MCF 10A (cell line): Measurements from ENCODE around the gene ORM2. TPM values are rescaled to one million over a fixed set of nuclear protein-coding genes. Genes with fewer than 3 reads are reported as not detected.
"Not testable (repeated sequence)": the region's sequence is repeated elsewhere in the genome, so short reads cannot be mapped to it uniquely, and the experiment has no call there.

ENCODE experiments used
- BruUV-seq: library from RNA; stranded (reverse); fragments of 400-500 nt; replicated peaks from 2 replicates; lab custom pipeline; 2021; lab: Mats Ljungman, UMichigan
- CTCF ChIA-PET: fragments of 300-600 bp; sonication (Branson Sonifier 250); formaldehyde crosslinking; extraction: SDS; loops from one replicate; lab custom pipeline; 2021; ENCODE audit warnings: antibody characterized with exemption, inconsistent platforms; lab: Yijun Ruan, JAX
- POLR2A ChIA-PET: fragments of 300-600, 350-650 bp; sonication (Branson Sonifier 250); formaldehyde crosslinking; extraction: SDS; loops from one replicate; lab custom pipeline; 2020; ENCODE audit warnings: antibody characterized with exemption, inconsistent platforms; lab: Yijun Ruan, JAX
- DNase-seq: peaks from one replicate; pipeline ENCODE4 v3.0.0-alpha.2; 2018; ENCODE audit not compliant: unreplicated experiment
- H3K27ac Mint-ChIP-seq: one replicate; pipeline ENCODE4 v1.8.0; 2022; ENCODE audit warnings: mild to moderate bottlenecking, low read depth, mixed read lengths; ENCODE audit not compliant: unreplicated experiment
- H3K27me3 Mint-ChIP-seq: one replicate; pipeline ENCODE4 v1.8.0; 2022; ENCODE audit warnings: mixed read lengths; ENCODE audit not compliant: insufficient read depth, unreplicated experiment
- H3K36me3 Mint-ChIP-seq: one replicate; pipeline ENCODE4 v1.8.0; 2022; ENCODE audit warnings: mild to moderate bottlenecking, moderate library complexity, mixed read lengths; ENCODE audit not compliant: insufficient read depth, unreplicated experiment
- H3K4me1 Mint-ChIP-seq: one replicate; pipeline ENCODE4 v1.8.0; 2022; ENCODE audit warnings: mixed read lengths; ENCODE audit not compliant: insufficient read depth, unreplicated experiment
- H3K4me3 Mint-ChIP-seq: one replicate; pipeline ENCODE4 v1.8.0; 2022; ENCODE audit warnings: mild to moderate bottlenecking, moderate library complexity, mixed read lengths; ENCODE audit not compliant: unreplicated experiment
- H3K9me3 Mint-ChIP-seq: one replicate; pipeline ENCODE4 v1.8.0; 2022; ENCODE audit warnings: mixed read lengths; ENCODE audit not compliant: unreplicated experiment
- CTCF ChIP-seq: fragments of 200-600 bp; IDR thresholded peaks from one replicate; pipeline ENCODE4 v1.8.0; 2022; ENCODE audit warnings: antibody characterized with exemption, mild to moderate bottlenecking; ENCODE audit not compliant: unreplicated experiment
- intact Hi-C: fragments of 100-400 bp; cut with micrococcal nuclease; formaldehyde crosslinking; loops from 2 replicates; pipeline ENCODE4 v1.14.1; 2022
- total RNA-seq: library from RNA; stranded (reverse); gene quantifications from 2 replicates; pipeline ENCODE4 v1.2.3, GENCODE V29; 2022

Gene ORM2
- total RNA-seq, 1 experiment from 2014 or later: not detected

GRCh38 chr9:114327749-114328148 is 1.9 kb upstream of the ORM2 start:
- no peaks in the 10 kb centered on the region for H3K4me1 Mint-ChIP-seq
- POLR2A ChIA-PET: no interaction called here
- CTCF ChIA-PET: no interaction called here
- no peak overlapping the region for H3K27ac Mint-ChIP-seq
- no peak for DNase-seq
- H3K4me3 Mint-ChIP-seq: no peak overlapping the region
- H3K36me3 Mint-ChIP-seq: no peaks in the 10 kb centered on the region
- H3K9me3 Mint-ChIP-seq: no peaks in the 10 kb centered on the region
- H3K27me3 Mint-ChIP-seq: no peaks in the 10 kb centered on the region
- TF ChIP-seq CTCF: no peak
- no TSS peak for BruUV-seq
- intact Hi-C loops: no loop called here

- H3K36me3 Mint-ChIP-seq, H3K4me1 Mint-ChIP-seq, H3K27me3 Mint-ChIP-seq, CTCF ChIA-PET, H3K4me3 Mint-ChIP-seq, H3K27ac Mint-ChIP-seq, DNase-seq, POLR2A ChIA-PET, BruUV-seq, intact Hi-C loops, H3K9me3 Mint-ChIP-seq: not testable (repeated sequence)
These were observed 1.3 kb upstream of the ORM2 start for GRCh38 chr9:114328357-114328820.

- H3K9me3 Mint-ChIP-seq, DNase-seq, POLR2A ChIA-PET, BruUV-seq, CTCF ChIA-PET, H3K4me1 Mint-ChIP-seq, intact Hi-C loops, H3K36me3 Mint-ChIP-seq, H3K4me3 Mint-ChIP-seq, H3K27me3 Mint-ChIP-seq, H3K27ac Mint-ChIP-seq: not testable (repeated sequence)
These were observed 588 bp upstream of the ORM2 start for GRCh38 chr9:114328937-114329624.

GRCh38 chr9:114330636-114331035 is 967 bp downstream of the ORM2 start:
- DNase-seq: no peak
- no peaks in the 10 kb centered on the region for H3K9me3 Mint-ChIP-seq
- ChIA-PET CTCF (no interaction called here), POLR2A (no interaction called here)
- H3K4me3 Mint-ChIP-seq: no peak overlapping the region
- H3K27me3 Mint-ChIP-seq: no peaks in the 10 kb centered on the region
- intact Hi-C loops: no loop called here
- H3K27ac Mint-ChIP-seq: no peak overlapping the region
- H3K4me1 Mint-ChIP-seq: no peaks in the 10 kb centered on the region
- no peaks in the 10 kb centered on the region for H3K36me3 Mint-ChIP-seq
- no TSS peak for BruUV-seq
- TF ChIP-seq CTCF: no peak

- H3K36me3 Mint-ChIP-seq, BruUV-seq, H3K27ac Mint-ChIP-seq, DNase-seq, POLR2A ChIA-PET, CTCF ChIA-PET, H3K4me1 Mint-ChIP-seq, intact Hi-C loops, H3K27me3 Mint-ChIP-seq, H3K9me3 Mint-ChIP-seq, H3K4me3 Mint-ChIP-seq: not testable (repeated sequence)
These were observed 1.8 kb downstream of the ORM2 start for GRCh38 chr9:114331229-114332195.

GRCh38 chr9:114332474-114333040 is 2.9 kb downstream of the ORM2 start:
- not testable (repeated sequence) for H3K4me3 Mint-ChIP-seq, BruUV-seq

GRCh38 chr9:114333718-114334117 is 4.0 kb downstream of the ORM2 start:
- H3K4me3 Mint-ChIP-seq, H3K4me1 Mint-ChIP-seq, H3K27me3 Mint-ChIP-seq, H3K9me3 Mint-ChIP-seq, POLR2A ChIA-PET, CTCF ChIA-PET, DNase-seq, BruUV-seq, intact Hi-C loops, H3K27ac Mint-ChIP-seq, H3K36me3 Mint-ChIP-seq: not testable (repeated sequence)

More at GRCh38 chr9:114332474-114333040, 2.9 kb downstream of the ORM2 start:
- CTCF ChIA-PET, H3K36me3 Mint-ChIP-seq, H3K27me3 Mint-ChIP-seq, H3K4me1 Mint-ChIP-seq, DNase-seq, H3K9me3 Mint-ChIP-seq, H3K27ac Mint-ChIP-seq, intact Hi-C loops: not testable (repeated sequence)
- POLR2A ChIA-PET: interaction anchor here (0.6 kb wide), 1 partner anchor 180 kb away, joined by 3 read pairs; no protein-coding TSS in a partner anchor
